GM23248 (cell line): ENCODE data around the gene BMS1. TPM values are rescaled to one million over a fixed set of nuclear protein-coding genes. Genes with fewer than 3 reads are reported as not detected.

ENCODE experiments used
- DNase-seq: peaks from one replicate; pipeline ENCODE4 v3.0.0-alpha.2; 2015
- H2AFZ ChIP-seq: fragments of 200-600 bp; sonication (generic); 2 replicates; pipeline ENCODE4 v1.6.1; 2016; ENCODE audit warnings: antibody characterized with exemption
- H3F3A ChIP-seq: fragments of 200-600 bp; sonication (generic); 2 replicates; pipeline ENCODE4 v1.6.1; 2016; ENCODE audit warnings: mild to moderate bottlenecking, antibody characterized with exemption, mixed run types; ENCODE audit not compliant: insufficient read depth
- H3K27ac ChIP-seq: fragments of 200-600 bp; sonication (generic); 2 replicates; pipeline ENCODE4 v1.5.1; 2016; ENCODE audit warnings: mild to moderate bottlenecking
- H3K27me3 ChIP-seq: fragments of 200-600 bp; sonication (generic); replicated peaks from 2 replicates; pipeline ENCODE4 v1.6.1; 2016; ENCODE audit warnings: mild to moderate bottlenecking; ENCODE audit not compliant: insufficient read depth
- H3K36me3 ChIP-seq: fragments of 200-600 bp; sonication (generic); 2 replicates; pipeline ENCODE4 v1.6.1; 2016; ENCODE audit warnings: low read depth, mild to moderate bottlenecking
- H3K4me1 ChIP-seq: fragments of 200-600 bp; sonication (generic); 2 replicates; pipeline ENCODE4 v1.6.1; 2016; ENCODE audit warnings: mild to moderate bottlenecking; ENCODE audit not compliant: insufficient read depth
- H3K4me2 ChIP-seq: fragments of 200-600 bp; sonication (generic); one replicate; pipeline ENCODE4 v1.6.1; 2016; ENCODE audit warnings: mild to moderate bottlenecking; ENCODE audit not compliant: unreplicated experiment
- H3K4me3 ChIP-seq: fragments of 200-600 bp; sonication (generic); 2 replicates; pipeline ENCODE4 v1.5.1; 2016; ENCODE audit warnings: mild to moderate bottlenecking
- H3K79me2 ChIP-seq: fragments of 200-600 bp; sonication (generic); 2 replicates; pipeline ENCODE4 v1.6.1; 2016; ENCODE audit warnings: mild to moderate bottlenecking; ENCODE audit not compliant: insufficient read depth
- H3K9ac ChIP-seq: fragments of 200-600 bp; sonication (generic); 2 replicates; pipeline ENCODE4 v1.6.1; 2016; ENCODE audit warnings: mild to moderate bottlenecking
- H3K9me2 ChIP-seq: fragments of 200-600 bp; sonication (generic); 2 replicates; pipeline ENCODE4 v1.6.1; 2016; ENCODE audit warnings: mixed run types, mild to moderate bottlenecking, moderate library complexity; ENCODE audit not compliant: insufficient read depth
- H3K9me3 ChIP-seq: fragments of 200-600 bp; sonication (generic); one replicate; pipeline ENCODE4 v1.6.1; 2017; ENCODE audit warnings: low read depth
- H4K20me1 ChIP-seq: fragments of 200-600 bp; sonication (generic); 2 replicates; pipeline ENCODE4 v1.6.0; 2016; ENCODE audit not compliant: insufficient read depth
- EZH2 ChIP-seq: fragments of 200-600 bp; sonication (generic); IDR thresholded peaks from 2 replicates; pipeline ENCODE4 v1.6.1; 2018; ENCODE audit warnings: antibody characterized with exemption, mild to moderate bottlenecking; ENCODE audit not compliant: insufficient read depth, poor library complexity, severe bottlenecking
- EZH2phosphoT487 ChIP-seq: fragments of 200-600 bp; sonication (generic); IDR thresholded peaks from 2 replicates; pipeline ENCODE4 v1.6.1; 2018; ENCODE audit warnings: antibody characterized with exemption, moderate library complexity, mild to moderate bottlenecking, low read depth; ENCODE audit not compliant: insufficient read depth
- WGBS, 2 experiments: methylation state at CpG; one replicate each; pipeline ENCODE4 v1.1.6; 2015 to 2017; ENCODE audit warnings: low lambda C conversion rate in 2 of 2, low coverage in 1 of 2; ENCODE audit errors: missing lambda C conversion rate in 2 of 2; 5-methylcytosine and 5-hydroxymethylcytosine counted together
- in situ Hi-C: fragments of 300-500 bp; cut with MboI; formaldehyde crosslinking; loops from 2 replicates; pipeline ENCODE4 v1.15.0; 2020
- polyA plus RNA-seq: library from polyadenylated mRNA; unstranded; fragments of >200 nt; fragmentation: Nextera tagmentation; extraction: Ambion mirVana; gene quantifications from 2 replicates; pipeline ENCODE4 v1.2.1, GENCODE V29; 2016
- total RNA-seq: library from RNA; depleted of rRNA; stranded (reverse); fragments of >200 nt; shearing (Covaris generic); gene quantifications from 2 replicates; pipeline ENCODE4 v1.2.3, GENCODE V29; 2014

Gene BMS1
- total and polyA plus RNA-seq, 2 experiments from 2014 or later, result 13.9 to 14.2 TPM

DNA sequence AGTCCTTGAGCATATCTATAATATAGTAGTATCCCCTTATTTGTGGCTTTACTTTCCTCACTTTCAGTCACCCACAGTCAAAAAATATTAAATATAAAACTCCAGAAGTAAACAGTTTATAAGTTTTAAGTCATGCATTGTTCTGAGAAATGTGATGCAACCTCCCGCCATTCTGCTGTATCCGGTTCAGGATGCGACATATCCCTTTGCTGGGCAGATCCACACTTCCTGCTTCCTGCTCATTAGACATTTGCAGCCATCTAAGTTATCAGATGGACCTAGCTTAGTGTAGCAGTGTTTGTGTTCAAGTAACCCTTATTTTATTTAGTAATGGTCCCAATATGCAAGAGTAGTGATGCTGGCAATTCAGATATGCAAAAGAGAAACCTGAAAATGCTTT, 38.9 kb upstream of the BMS1 start:
- in situ Hi-C loops, result no loop called here
- Histone ChIP-seq H3K36me3 (no peaks in the 10 kb centered on the region), H3K27ac (no peak overlapping the region), H3F3A (no peaks in the 10 kb centered on the region), H3K9me3 (no peaks in the 10 kb centered on the region), H3K9me2 (no peaks in the 10 kb centered on the region), H3K4me2 (no peak overlapping the region), H3K4me3 (no peak overlapping the region), H3K27me3 (no peaks in the 10 kb centered on the region; the same call in 1 of the 2 replicates), H2AFZ (no peak overlapping the region), H3K4me1 (no peaks in the 10 kb centered on the region), H3K9ac (no peak overlapping the region), H4K20me1 (no peaks in the 10 kb centered on the region), H3K79me2 (no peaks in the 10 kb centered on the region)
- TF ChIP-seq EZH2 (no peak), EZH2phosphoT487 (no peak)
- no peak for DNase-seq
- 73 to 77% methylated on average over 3 of the region's 3 CpGs for WGBS, 2 experiments

- no peak overlapping the region for H3K9ac ChIP-seq
- H3K4me1 ChIP-seq, result no peaks in the 10 kb centered on the region
- no peak overlapping the region for H3K4me2 ChIP-seq
- H4K20me1 ChIP-seq, result no peaks in the 10 kb centered on the region
- 24% methylated on average over 3 of the region's 3 CpGs for WGBS, 2 experiments
- no peaks in the 10 kb centered on the region for H3K9me2 ChIP-seq
- no peaks in the 10 kb centered on the region for H3K9me3 ChIP-seq
- no peaks in the 10 kb centered on the region for H3K36me3 ChIP-seq
- no peak for TF ChIP-seq EZH2
- no peak for TF ChIP-seq EZH2phosphoT487
- DNase-seq, result no peak
- H3K27ac ChIP-seq, result no peak overlapping the region
- no peak overlapping the region for H2AFZ ChIP-seq
- no peak overlapping the region for H3K4me3 ChIP-seq
- no peaks in the 10 kb centered on the region for H3K79me2 ChIP-seq
- no peaks in the 10 kb centered on the region; the same call in 1 of the 2 replicates for H3K27me3 ChIP-seq
- in situ Hi-C loops, result no loop called here
- no peaks in the 10 kb centered on the region for H3F3A ChIP-seq
These were observed 38.4 kb upstream of the BMS1 start for GRCh38 chr10:42744134-42744701.

GRCh38 chr10:42753126-42753506, 29.5 kb upstream of the BMS1 start:
- DNase-seq, result peak; percentile 85

GRCh38 chr10:42753507-42754154, 29.0 kb upstream of the BMS1 start:
- WGBS, 2 experiments, result 3% methylated on average over 46 to 47 of the region's 51 CpGs

More at GRCh38 chr10:42753126-42753506, 29.5 kb upstream of the BMS1 start:
- H3K4me1 ChIP-seq, result no peaks in the 10 kb centered on the region; the same call in 1 of the 2 replicates
- H3K4me2 ChIP-seq, result peak overlapping the region; percentile 83
- H3K4me3 ChIP-seq, result peak overlapping the region; percentile 69
- TF ChIP-seq EZH2phosphoT487 (0 out of 2 replicates have a peak, but pooled peaks have one; percentile 15), EZH2 (no peak)
- no peaks in the 10 kb centered on the region for H3K79me2 ChIP-seq
- in situ Hi-C loops, result no loop called here
- 0 out of 2 replicates have a peak overlapping the region, but pooled peaks have one; percentile 45 for H3K9ac ChIP-seq
- H3K27me3 ChIP-seq, result peaks cover 34% of the 10 kb centered on the region
- 2 to 3% methylated on average over 28 of the region's 28 CpGs for WGBS, 2 experiments
- H3K27ac ChIP-seq, result no peak overlapping the region
- H3K9me3 ChIP-seq, result no peaks in the 10 kb centered on the region
- no peaks in the 10 kb centered on the region for H3K9me2 ChIP-seq
- no peaks in the 10 kb centered on the region for H3K36me3 ChIP-seq
- peak overlapping the region; percentile 86 for H2AFZ ChIP-seq
- no peaks in the 10 kb centered on the region for H3F3A ChIP-seq
- no peaks in the 10 kb centered on the region for H4K20me1 ChIP-seq

More at GRCh38 chr10:42753507-42754154, 29.0 kb upstream of the BMS1 start:
- Histone ChIP-seq H3K4me3 (peak overlapping the region; percentile 69), H3K27ac (no peak overlapping the region), H3K79me2 (no peaks in the 10 kb centered on the region), H3K9me2 (no peaks in the 10 kb centered on the region), H3K27me3 (peaks cover 34% of the 10 kb centered on the region), H3K9me3 (no peaks in the 10 kb centered on the region), H3K4me2 (peak overlapping the region; percentile 83), H2AFZ (peak overlapping the region; percentile 86), H3F3A (no peaks in the 10 kb centered on the region), H3K4me1 (no peaks in the 10 kb centered on the region; the same call in 1 of the 2 replicates), H3K36me3 (no peaks in the 10 kb centered on the region), H3K9ac (no peak overlapping the region), H4K20me1 (no peaks in the 10 kb centered on the region)
- peak; percentile 46 for DNase-seq
- in situ Hi-C loops, result no loop called here
- TF ChIP-seq EZH2 (peak; percentile 72), EZH2phosphoT487 (no peak)
